Endodermal cell (in vitro differentiated cells): ENCODE data around the gene PRSS21. TPM values are rescaled to one million over a fixed set of nuclear protein-coding genes. Genes with fewer than 3 reads are reported as not detected.

ENCODE experiments used
- DNase-seq: peaks from one replicate; pipeline ENCODE4 v3.0.0-alpha.2; 2017
- H3K27ac ChIP-seq: 2 replicates; pipeline ENCODE4 v1.5.1; 2013; ENCODE audit warnings: mild to moderate bottlenecking, low read depth, low read length, moderate library complexity
- H3K27me3 ChIP-seq: 2 replicates; pipeline ENCODE4 v1.6.1; 2013; ENCODE audit warnings: mild to moderate bottlenecking, low read length, moderate library complexity; ENCODE audit not compliant: insufficient read depth, control insufficient read depth, poor library complexity, severe bottlenecking
- H3K36me3 ChIP-seq: 2 replicates; pipeline ENCODE4 v1.7.0; 2013; ENCODE audit warnings: mild to moderate bottlenecking, low read length, moderate library complexity; ENCODE audit not compliant: control insufficient read depth, insufficient read depth
- H3K4me1 ChIP-seq: one replicate; pipeline ENCODE4 v1.7.0; 2013; ENCODE audit warnings: low read length; ENCODE audit not compliant: control insufficient read depth, insufficient read depth
- H3K4me3 ChIP-seq: 2 replicates; pipeline ENCODE4 v1.5.1; 2013; ENCODE audit warnings: mild to moderate bottlenecking, low read length, moderate library complexity
- H3K9ac ChIP-seq: 2 replicates; pipeline ENCODE4 v1.6.1; 2013; ENCODE audit warnings: mild to moderate bottlenecking, low read length, moderate library complexity; ENCODE audit not compliant: poor library complexity, severe bottlenecking; ENCODE audit errors: extremely low read depth
- H3K9me3 ChIP-seq: 2 replicates; pipeline ENCODE4 v1.6.1; 2013; ENCODE audit warnings: mild to moderate bottlenecking, low read length, moderate library complexity; ENCODE audit not compliant: control insufficient read depth
- H3K27ac Mint-ChIP-seq: 2 replicates; pipeline ENCODE4 v1.8.0; 2020; ENCODE audit warnings: mixed read lengths
- H3K27me3 Mint-ChIP-seq: 2 replicates; pipeline ENCODE4 v1.8.0; 2021; ENCODE audit warnings: mild to moderate bottlenecking, mixed read lengths; ENCODE audit not compliant: insufficient read depth
- H3K36me3 Mint-ChIP-seq: 2 replicates; pipeline ENCODE4 v1.8.0; 2020; ENCODE audit warnings: low read depth, mixed read lengths
- H3K4me1 Mint-ChIP-seq: 2 replicates; pipeline ENCODE4 v1.8.0; 2020; ENCODE audit warnings: mixed read lengths
- H3K4me3 Mint-ChIP-seq: 2 replicates; pipeline ENCODE4 v1.8.0; 2020; ENCODE audit warnings: mild to moderate bottlenecking, moderate library complexity, mixed read lengths
- H3K9me3 Mint-ChIP-seq: 2 replicates; pipeline ENCODE4 v1.8.0; 2020; ENCODE audit warnings: mild to moderate bottlenecking, mixed read lengths
- CTCF ChIP-seq: fragments of 200-600 bp; sonication (generic); conservative IDR thresholded peaks from 2 replicates; pipeline ENCODE4 v1.5.0; 2021; ENCODE audit warnings: antibody characterized with exemption, mild to moderate bottlenecking
- WGBS, 2 experiments: methylation state at CpG; one replicate each; pipeline versions ENCODE4 v1.1.5 to v1.1.7; 2013; ENCODE audit warnings: missing lambda C conversion rate in 2 of 2, mixed read lengths in 1 of 2; ENCODE audit not compliant: insufficient coverage in 1 of 2, insufficient read length in 1 of 2; 5-methylcytosine and 5-hydroxymethylcytosine counted together
- total RNA-seq, 2 donors: library from RNA; stranded (reverse); fragmentation: NEBNext Ultra II Directional in 1 of 2; extraction: Animal tissue kit (Norgen Biotek cat#: 25700) in 1 of 2; gene quantifications; 2 replicates in 1 of 2; 3 replicates in 1 of 2; pipeline ENCODE4 v1.2.1, GENCODE V29; 2021

PRSS21 gene
- total RNA-seq, 2 donors from 2014 or later = not detected

GRCh38 chr16:2792940-2793339 is 24.1 kb upstream of the PRSS21 start:
- Histone ChIP-seq H3K36me3 (no peaks in the 10 kb centered on the region), H3K9me3 (no peaks in the 10 kb centered on the region), H3K4me3 (no peak overlapping the region), H3K27ac (no peak overlapping the region), H3K4me1 (no peaks in the 10 kb centered on the region), H3K9ac (no peak overlapping the region), H3K27me3 (peaks cover 8% of the 10 kb centered on the region)
- 93 to 100% methylated on average over 5 to 9 of the region's 10 CpGs for WGBS, 2 experiments
- DNase-seq = no peak
- Mint-ChIP-seq H3K4me3 (no peak overlapping the region), H3K9me3 (no peaks in the 10 kb centered on the region), H3K27ac (no peak overlapping the region), H3K27me3 (peaks cover 16% of the 10 kb centered on the region), H3K4me1 (peaks cover 6% of the 10 kb centered on the region), H3K36me3 (no peaks in the 10 kb centered on the region)
- no peak for TF ChIP-seq CTCF

GRCh38 chr16:2795395-2796143 is 21.5 kb upstream of the PRSS21 start:
- Histone ChIP-seq H3K27ac (no peak overlapping the region), H3K9me3 (no peaks in the 10 kb centered on the region), H3K9ac (no peak overlapping the region), H3K27me3 (peaks cover 6% of the 10 kb centered on the region), H3K4me3 (no peak overlapping the region), H3K4me1 (no peaks in the 10 kb centered on the region), H3K36me3 (no peaks in the 10 kb centered on the region)
- WGBS, 2 experiments = 92 to 100% methylated on average over 2 to 7 of the region's 7 CpGs
- H3K27ac Mint-ChIP-seq = no peak overlapping the region
- peaks cover 6% of the 10 kb centered on the region for H3K4me1 Mint-ChIP-seq
- TF ChIP-seq CTCF = no peak
- H3K4me3 Mint-ChIP-seq = no peak overlapping the region
- H3K27me3 Mint-ChIP-seq = peaks cover 11% of the 10 kb centered on the region
- no peaks in the 10 kb centered on the region for H3K9me3 Mint-ChIP-seq
- no peaks in the 10 kb centered on the region for H3K36me3 Mint-ChIP-seq
- DNase-seq = peak; percentile 29

- peaks cover 12% of the 10 kb centered on the region for H3K9me3 Mint-ChIP-seq
- Histone ChIP-seq H3K4me3 (no peak overlapping the region), H3K27ac (no peak overlapping the region), H3K9me3 (peaks cover 12% of the 10 kb centered on the region), H3K36me3 (no peaks in the 10 kb centered on the region), H3K4me1 (no peaks in the 10 kb centered on the region), H3K27me3 (no peaks in the 10 kb centered on the region), H3K9ac (no peak overlapping the region)
- peaks cover 6% of the 10 kb centered on the region for H3K4me1 Mint-ChIP-seq
- peaks cover 3% of the 10 kb centered on the region for H3K27me3 Mint-ChIP-seq
- no peaks in the 10 kb centered on the region for H3K36me3 Mint-ChIP-seq
- DNase-seq = peak; percentile 32
- H3K27ac Mint-ChIP-seq = no peak overlapping the region
- no peak overlapping the region for H3K4me3 Mint-ChIP-seq
- WGBS, 2 experiments = 96 to 99% methylated on average over 31 to 39 of the region's 39 CpGs
- no peak for TF ChIP-seq CTCF
Observed at GRCh38 chr16:2798723-2799204, 18.3 kb upstream of the PRSS21 start.
